ENCODE results near the gene HIRA. TPM values are rescaled to one million over a fixed set of nuclear protein-coding genes. Genes with fewer than 3 reads are reported as not detected.

Gene HIRA
- total and polyA plus RNA-seq, 4 donors, result 4.1 to 32.5 (median 23.0) TPM

DNA sequence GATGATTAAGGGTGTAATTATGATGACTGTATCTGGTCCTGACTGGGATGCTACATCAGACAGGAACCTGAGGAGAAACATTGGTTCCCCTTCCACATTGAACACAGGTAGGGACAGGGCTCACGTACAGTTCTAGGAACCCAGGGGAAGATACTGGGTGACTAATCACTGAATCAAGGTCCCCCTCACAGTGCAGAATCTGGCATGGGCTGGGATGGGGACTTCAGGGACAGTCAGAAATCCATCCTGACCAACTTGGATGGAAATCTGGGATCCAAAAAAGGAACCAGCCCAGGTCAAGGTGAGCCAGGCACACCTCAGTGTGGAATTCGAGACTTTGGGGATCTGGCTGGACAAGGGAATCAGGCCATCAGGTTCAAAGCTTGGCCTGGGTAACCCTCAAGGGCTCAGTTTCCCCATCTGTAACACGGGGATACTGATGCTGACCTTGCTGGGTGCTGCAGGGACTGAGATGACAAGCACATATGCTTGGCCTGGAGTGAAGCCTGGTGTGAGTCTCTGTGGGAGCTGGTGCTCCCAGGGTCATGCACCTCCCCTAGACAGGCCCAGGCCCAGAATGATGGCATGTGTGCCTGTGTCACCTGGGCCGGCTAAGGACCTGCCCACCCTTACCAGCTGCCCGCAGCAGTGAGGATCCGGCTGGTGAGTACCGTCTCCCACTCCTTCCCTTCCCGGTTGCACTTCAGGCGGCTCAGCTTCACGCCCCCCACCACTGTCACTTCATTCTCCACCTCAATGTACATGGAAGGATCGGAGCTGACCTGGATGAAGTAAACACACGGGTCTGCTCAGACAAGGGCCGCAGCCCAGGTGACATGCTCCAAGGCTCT lies 72.6 kb downstream of the HIRA start:
- Histone ChIP-seq H3K27me3 (ENCODE audit: control insufficient read depth in 4 of 4, insufficient read depth in 4 of 4, low read length in 3 of 4) (no peaks in the 10 kb centered on the region), H3K27ac (ENCODE audit: low read depth in 1 of 2, low read length in 2 of 2) (no peak overlapping the region), H3K9ac (ENCODE audit: low read depth in 1 of 2, low read length in 2 of 2) (no peak overlapping the region), H3K9me3 (ENCODE audit: control insufficient read depth in 4 of 4, low read length in 3 of 4) (no peaks in the 10 kb centered on the region), H3K4me3 (ENCODE audit: low read depth in 1 of 3, low read length in 3 of 3) (no peak overlapping the region), H3K36me3 (ENCODE audit: control insufficient read depth in 4 of 4, insufficient read depth in 3 of 4, low read depth in 1 of 4, low read length in 3 of 4) (peaks cover 23 to 86% (median 62%) of the 10 kb centered on the region in 4 donors), H3K4me1 (ENCODE audit: control insufficient read depth in 4 of 4, insufficient read depth in 4 of 4, low read length in 3 of 4) (no peaks in the 10 kb centered on the region)
- no peak for DNase-seq (ENCODE audit: low spot score)
- 96% methylated on average over 13 of the region's 13 CpGs for WGBS
- TF ChIP-seq HNF4A (conservative IDR thresholded peaks at IDR 0.05) (no peak), NR2F2 (IDR thresholded peaks at IDR 0.05) (no peak), JUND (IDR thresholded peaks at IDR 0.05) (no peak), SP1 (IDR thresholded peaks at IDR 0.05) (no peak), GABPA (IDR thresholded peaks at IDR 0.05 in 1 of 2, conservative IDR thresholded peaks at IDR 0.05 in 1 of 2) (no peak), HNF4G (IDR thresholded peaks at IDR 0.05) (no peak), RXRA (IDR thresholded peaks at IDR 0.05) (no peak), FOXA1 (IDR thresholded peaks at IDR 0.05) (no peak), RAD21 (IDR thresholded peaks at IDR 0.05) (no peak), YY1 (IDR thresholded peaks at IDR 0.05) (no peak)
- TF ChIP-seq, protein P1, sequence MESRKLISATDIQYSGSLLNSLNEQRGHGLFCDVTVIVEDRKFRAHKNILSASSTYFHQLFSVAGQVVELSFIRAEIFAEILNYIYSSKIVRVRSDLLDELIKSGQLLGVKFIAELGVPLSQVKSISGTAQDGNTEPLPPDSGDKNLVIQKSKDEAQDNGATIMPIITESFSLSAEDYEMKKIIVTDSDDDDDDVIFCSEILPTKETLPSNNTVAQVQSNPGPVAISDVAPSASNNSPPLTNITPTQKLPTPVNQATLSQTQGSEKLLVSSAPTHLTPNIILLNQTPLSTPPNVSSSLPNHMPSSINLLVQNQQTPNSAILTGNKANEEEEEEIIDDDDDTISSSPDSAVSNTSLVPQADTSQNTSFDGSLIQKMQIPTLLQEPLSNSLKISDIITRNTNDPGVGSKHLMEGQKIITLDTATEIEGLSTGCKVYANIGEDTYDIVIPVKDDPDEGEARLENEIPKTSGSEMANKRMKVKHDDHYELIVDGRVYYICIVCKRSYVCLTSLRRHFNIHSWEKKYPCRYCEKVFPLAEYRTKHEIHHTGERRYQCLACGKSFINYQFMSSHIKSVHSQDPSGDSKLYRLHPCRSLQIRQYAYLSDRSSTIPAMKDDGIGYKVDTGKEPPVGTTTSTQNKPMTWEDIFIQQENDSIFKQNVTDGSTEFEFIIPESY (IDR thresholded peaks at IDR 0.05), result no peak
- TF ChIP-seq, protein P2, sequence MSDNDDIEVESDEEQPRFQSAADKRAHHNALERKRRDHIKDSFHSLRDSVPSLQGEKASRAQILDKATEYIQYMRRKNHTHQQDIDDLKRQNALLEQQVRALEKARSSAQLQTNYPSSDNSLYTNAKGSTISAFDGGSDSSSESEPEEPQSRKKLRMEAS (IDR thresholded peaks at IDR 0.05), result no peak
- TF ChIP-seq, protein P3, sequence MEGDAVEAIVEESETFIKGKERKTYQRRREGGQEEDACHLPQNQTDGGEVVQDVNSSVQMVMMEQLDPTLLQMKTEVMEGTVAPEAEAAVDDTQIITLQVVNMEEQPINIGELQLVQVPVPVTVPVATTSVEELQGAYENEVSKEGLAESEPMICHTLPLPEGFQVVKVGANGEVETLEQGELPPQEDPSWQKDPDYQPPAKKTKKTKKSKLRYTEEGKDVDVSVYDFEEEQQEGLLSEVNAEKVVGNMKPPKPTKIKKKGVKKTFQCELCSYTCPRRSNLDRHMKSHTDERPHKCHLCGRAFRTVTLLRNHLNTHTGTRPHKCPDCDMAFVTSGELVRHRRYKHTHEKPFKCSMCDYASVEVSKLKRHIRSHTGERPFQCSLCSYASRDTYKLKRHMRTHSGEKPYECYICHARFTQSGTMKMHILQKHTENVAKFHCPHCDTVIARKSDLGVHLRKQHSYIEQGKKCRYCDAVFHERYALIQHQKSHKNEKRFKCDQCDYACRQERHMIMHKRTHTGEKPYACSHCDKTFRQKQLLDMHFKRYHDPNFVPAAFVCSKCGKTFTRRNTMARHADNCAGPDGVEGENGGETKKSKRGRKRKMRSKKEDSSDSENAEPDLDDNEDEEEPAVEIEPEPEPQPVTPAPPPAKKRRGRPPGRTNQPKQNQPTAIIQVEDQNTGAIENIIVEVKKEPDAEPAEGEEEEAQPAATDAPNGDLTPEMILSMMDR (IDR thresholded peaks at IDR 0.05; ENCODE audit: low read depth, low read length, missing input control), result no peak
- TF ChIP-seq, protein P4, sequence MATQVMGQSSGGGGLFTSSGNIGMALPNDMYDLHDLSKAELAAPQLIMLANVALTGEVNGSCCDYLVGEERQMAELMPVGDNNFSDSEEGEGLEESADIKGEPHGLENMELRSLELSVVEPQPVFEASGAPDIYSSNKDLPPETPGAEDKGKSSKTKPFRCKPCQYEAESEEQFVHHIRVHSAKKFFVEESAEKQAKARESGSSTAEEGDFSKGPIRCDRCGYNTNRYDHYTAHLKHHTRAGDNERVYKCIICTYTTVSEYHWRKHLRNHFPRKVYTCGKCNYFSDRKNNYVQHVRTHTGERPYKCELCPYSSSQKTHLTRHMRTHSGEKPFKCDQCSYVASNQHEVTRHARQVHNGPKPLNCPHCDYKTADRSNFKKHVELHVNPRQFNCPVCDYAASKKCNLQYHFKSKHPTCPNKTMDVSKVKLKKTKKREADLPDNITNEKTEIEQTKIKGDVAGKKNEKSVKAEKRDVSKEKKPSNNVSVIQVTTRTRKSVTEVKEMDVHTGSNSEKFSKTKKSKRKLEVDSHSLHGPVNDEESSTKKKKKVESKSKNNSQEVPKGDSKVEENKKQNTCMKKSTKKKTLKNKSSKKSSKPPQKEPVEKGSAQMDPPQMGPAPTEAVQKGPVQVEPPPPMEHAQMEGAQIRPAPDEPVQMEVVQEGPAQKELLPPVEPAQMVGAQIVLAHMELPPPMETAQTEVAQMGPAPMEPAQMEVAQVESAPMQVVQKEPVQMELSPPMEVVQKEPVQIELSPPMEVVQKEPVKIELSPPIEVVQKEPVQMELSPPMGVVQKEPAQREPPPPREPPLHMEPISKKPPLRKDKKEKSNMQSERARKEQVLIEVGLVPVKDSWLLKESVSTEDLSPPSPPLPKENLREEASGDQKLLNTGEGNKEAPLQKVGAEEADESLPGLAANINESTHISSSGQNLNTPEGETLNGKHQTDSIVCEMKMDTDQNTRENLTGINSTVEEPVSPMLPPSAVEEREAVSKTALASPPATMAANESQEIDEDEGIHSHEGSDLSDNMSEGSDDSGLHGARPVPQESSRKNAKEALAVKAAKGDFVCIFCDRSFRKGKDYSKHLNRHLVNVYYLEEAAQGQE (IDR thresholded peaks at IDR 0.05), result no peak
- TF ChIP-seq, protein P5, sequence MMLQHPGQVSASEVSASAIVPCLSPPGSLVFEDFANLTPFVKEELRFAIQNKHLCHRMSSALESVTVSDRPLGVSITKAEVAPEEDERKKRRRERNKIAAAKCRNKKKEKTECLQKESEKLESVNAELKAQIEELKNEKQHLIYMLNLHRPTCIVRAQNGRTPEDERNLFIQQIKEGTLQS (IDR thresholded peaks at IDR 0.05), result no peak
